Keratinocyte (primary cell): ENCODE data around the gene KNG1. TPM values are rescaled to one million over a fixed set of nuclear protein-coding genes. Genes with fewer than 3 reads are reported as not detected.
A peak's percentile ranks its signal among the peaks of the same experiment; 100 is the strongest.

Experiments
- DNase-seq: peaks from one replicate; pipeline ENCODE4 v3.0.0-alpha.2; 2011; ENCODE audit warnings: low read depth, missing footprints, low spot score
- FAIRE-seq: peaks from 2 replicates; lab custom pipeline; 2011; peaks lifted over from hg19 to GRCh38; lab: Jason Lieb, UNC
- H2AFZ ChIP-seq: 2 replicates; pipeline ENCODE4 v1.6.0; 2012; ENCODE audit warnings: low read length, control low read depth, inconsistent platforms; ENCODE audit not compliant: control insufficient read depth
- H3K27ac ChIP-seq: 2 replicates; pipeline ENCODE4 v1.5.1; 2011; ENCODE audit warnings: low read length; ENCODE audit not compliant: control insufficient read depth, insufficient read depth
- H3K27me3 ChIP-seq: 3 replicates; pipeline ENCODE4 v1.6.0; 2011; ENCODE audit warnings: low read length; ENCODE audit not compliant: control insufficient read depth, insufficient read depth; ENCODE audit errors: extremely low read depth
- H3K36me3 ChIP-seq, 2 experiments: 2 replicates in 1 of 2; 3 replicates in 1 of 2; pipeline ENCODE4 v1.5.1; 2011; ENCODE audit warnings: low read length in 2 of 2, mild to moderate bottlenecking in 1 of 2; ENCODE audit not compliant: control insufficient read depth in 2 of 2, insufficient read depth in 2 of 2; ENCODE audit errors: extremely low read depth in 1 of 2
- H3K4me1 ChIP-seq: 3 replicates; pipeline ENCODE4 v1.5.1; 2011; ENCODE audit warnings: low read length; ENCODE audit not compliant: control insufficient read depth, insufficient read depth; ENCODE audit errors: extremely low read depth
- H3K4me2 ChIP-seq: 3 replicates; pipeline ENCODE4 v1.6.0; 2011; ENCODE audit warnings: low read depth, low read length; ENCODE audit not compliant: control insufficient read depth, insufficient read depth; ENCODE audit errors: extremely low read depth
- H3K4me3 ChIP-seq, 3 experiments: fragments of 200-600 bp in 1 of 3; sonication (generic) in 1 of 3; 2 replicates in 2 of 3; 3 replicates in 1 of 3; pipeline ENCODE4 v1.5.1; 2011 to 2016; ENCODE audit warnings: low read length in 3 of 3, mild to moderate bottlenecking in 3 of 3, control low read depth in 2 of 3, inconsistent platforms in 1 of 3, low read depth in 1 of 3, mixed read lengths in 1 of 3, mixed run types in 1 of 3, moderate library complexity in 1 of 3; ENCODE audit not compliant: control insufficient read depth in 2 of 3, insufficient read depth in 2 of 3; ENCODE audit errors: extremely low read depth in 1 of 3
- H3K79me2 ChIP-seq: 2 replicates; pipeline ENCODE4 v1.6.0; 2012; ENCODE audit warnings: low read length; ENCODE audit not compliant: control insufficient read depth, insufficient read depth
- H3K9ac ChIP-seq: 3 replicates; pipeline ENCODE4 v1.6.0; 2011; ENCODE audit warnings: low read length; ENCODE audit not compliant: control insufficient read depth, insufficient read depth; ENCODE audit errors: extremely low read depth
- H3K9me1 ChIP-seq: 3 replicates; pipeline ENCODE4 v1.6.0; 2011; ENCODE audit warnings: low read length; ENCODE audit not compliant: control insufficient read depth, insufficient read depth; ENCODE audit errors: extremely low read depth
- H3K9me3 ChIP-seq: 2 replicates; pipeline ENCODE4 v1.5.1; 2012; ENCODE audit warnings: low read depth, low read length; ENCODE audit not compliant: control insufficient read depth
- H4K20me1 ChIP-seq: 3 replicates; pipeline ENCODE4 v1.6.0; 2011; ENCODE audit warnings: low read length; ENCODE audit not compliant: control insufficient read depth, insufficient read depth; ENCODE audit errors: extremely low read depth
- CTCF ChIP-seq, 3 experiments: IDR thresholded peaks in 1 of 3; conservative IDR thresholded peaks in 1 of 3; optimal IDR thresholded peaks in 1 of 3; 2 replicates in 2 of 3; 3 replicates in 1 of 3; pipeline versions ENCODE3 to v1.5.1; 2011; ENCODE audit warnings: low read length in 3 of 3, mild to moderate bottlenecking in 3 of 3, moderate library complexity in 2 of 3, control low read depth in 1 of 3, inconsistent platforms in 1 of 3; ENCODE audit not compliant: insufficient read depth in 2 of 3; ENCODE audit errors: extremely low read depth in 1 of 3
- EZH2 ChIP-seq: IDR thresholded peaks from one replicate; pipeline ENCODE4 v1.6.1; 2012; ENCODE audit warnings: inconsistent platforms, mild to moderate bottlenecking, low read length, moderate library complexity
- dilution Hi-C: fragments of 300-500 bp; cut with MboI; formaldehyde crosslinking; loops from one replicate; pipeline ENCODE4 v1.7.0; 2020; ENCODE audit warnings: low sequenced_read_pairs; ENCODE audit not compliant: extremely low pct_ligation_motif_present
- polyA plus RNA-seq, 5 experiments: library from polyadenylated mRNA; depleted of rRNA in 3 of 5; stranded (reverse) in 3 of 5; stranded (forward) in 1 of 5; unstranded in 1 of 5; fragments of >200 nt; gene quantifications; 1 replicate in 1 of 5; 2 replicates in 3 of 5; 3 replicates in 1 of 5; pipeline versions ENCODE4 v1.2.1 to v1.2.3, GENCODE V29; 2011 to 2012; ENCODE audit warnings: missing spikeins in 2 of 5, low read depth in 1 of 5, low replicate concordance in 1 of 5

Gene KNG1
- polyA plus RNA-seq, 1 donor (not counting 4 experiments of a cell fraction or from before 2014, with no cell fraction given), result not detected

GRCh38 chr3:186751480-186751879, 34.3 kb downstream of the KNG1 start:
- no peak overlapping the region for H3K4me3 ChIP-seq
- peak overlapping the region; percentile 14 for H3K27ac ChIP-seq
- H3K9me3 ChIP-seq, result no peaks in the 10 kb centered on the region
- TF ChIP-seq CTCF (optimal IDR thresholded peaks at IDR 0.05 in 1 of 3, IDR thresholded peaks at IDR 0.05 in 1 of 3, conservative IDR thresholded peaks at IDR 0.05 in 1 of 3; ENCODE audit: extremely low read depth in 1 of 3, insufficient read depth in 2 of 3, low read length in 3 of 3), result no peak
- TF ChIP-seq EZH2, result no peak
- no peak for DNase-seq
- H3K27me3 ChIP-seq, result no peaks in the 10 kb centered on the region
- FAIRE-seq, result no peak
- dilution Hi-C loops, result no loop called here
- no peak overlapping the region for H2AFZ ChIP-seq
- peaks cover 23% of the 10 kb centered on the region for H3K4me1 ChIP-seq
- H3K4me2 ChIP-seq, result no peak overlapping the region
- H3K9me1 ChIP-seq, result no peaks in the 10 kb centered on the region
- no peaks in the 10 kb centered on the region for H3K79me2 ChIP-seq
- H3K36me3 ChIP-seq, result no peaks in the 10 kb centered on the region
- H4K20me1 ChIP-seq, result no peaks in the 10 kb centered on the region
- no peak overlapping the region for H3K9ac ChIP-seq

GRCh38 chr3:186754006-186754405, 36.8 kb downstream of the KNG1 start:
- TF ChIP-seq CTCF (optimal IDR thresholded peaks at IDR 0.05 in 1 of 3, IDR thresholded peaks at IDR 0.05 in 1 of 3, conservative IDR thresholded peaks at IDR 0.05 in 1 of 3; ENCODE audit: extremely low read depth in 1 of 3, insufficient read depth in 2 of 3, low read length in 3 of 3) (no peak), EZH2 (no peak)
- Histone ChIP-seq H3K79me2 (no peaks in the 10 kb centered on the region), H3K9me3 (no peaks in the 10 kb centered on the region), H3K9me1 (no peaks in the 10 kb centered on the region), H3K36me3 (no peaks in the 10 kb centered on the region), H2AFZ (peak overlapping the region; percentile 52), H3K9ac (peak overlapping the region; percentile 84), H3K27me3 (no peaks in the 10 kb centered on the region), H3K27ac (peak overlapping the region; percentile 98), H3K4me2 (peak overlapping the region; percentile 90), H3K4me1 (peaks cover 41% of the 10 kb centered on the region), H3K4me3 (no peak overlapping the region), H4K20me1 (no peaks in the 10 kb centered on the region)
- DNase-seq, result no peak
- peak; percentile 81 for FAIRE-seq
- dilution Hi-C loops, result no loop called here
